Measurements from ENCODE around the gene DHX34. TPM values are rescaled to one million over a fixed set of nuclear protein-coding genes. Genes with fewer than 3 reads are reported as not detected.

Gene DHX34
- polyA plus RNA-seq, 2 donors: 9.4 to 15.6 TPM

- Histone ChIP-seq H3K4me1 (ENCODE audit: control insufficient read depth in 2 of 2, insufficient read depth in 2 of 2, low read length in 1 of 2) (peaks cover 4 to 19% of the 10 kb centered on the region in 2 donors), H3K36me3 (ENCODE audit: control insufficient read depth in 2 of 2, insufficient read depth in 2 of 2, low read length in 1 of 2) (no peaks in the 10 kb centered on the region), H3K4me3 (ENCODE audit: low read depth in 1 of 2, low read length in 2 of 2) (no peak overlapping the region), H3K27ac (ENCODE audit: low read depth in 2 of 2, low read length in 1 of 2) (no peak overlapping the region), H3K27me3 (ENCODE audit: control insufficient read depth in 1 of 2, insufficient read depth in 2 of 2, low read length in 2 of 2) (no peaks in the 10 kb centered on the region), H3K9me3 (ENCODE audit: control insufficient read depth in 2 of 2, insufficient read depth in 1 of 2, low read depth in 1 of 2, low read length in 1 of 2) (no peaks in the 10 kb centered on the region)
- 76 to 86% methylated on average over 18 of the region's 18 CpGs for WGBS, 2 donors
Observed at GRCh38 chr19:47432091-47432490, 83.0 kb downstream of the DHX34 start.

Other genes with a start within 250 kb of the DHX34 start
- gene ZC3H4, start 235.5 kb upstream of the DHX34 start, polyA plus RNA-seq: 10 to 100 TPM in 1 of 2 donors, 1 to 10 TPM in 1; 8.4 to 13.5 TPM
- gene SAE1, start 218.5 kb upstream of the DHX34 start, polyA plus RNA-seq: 10 to 100 TPM; 17.1 to 53.4 TPM
- 1 to 10 TPM; 1.4 to 1.8 TPM for gene BBC3, start 118.1 kb upstream of the DHX34 start, polyA plus RNA-seq
- gene CCDC9, start 92.8 kb upstream of the DHX34 start, polyA plus RNA-seq: 10 to 100 TPM; 12.9 to 22.2 TPM
- 1 to 10 TPM; 5.6 to 7.4 TPM for gene INAFM1, start 74.4 kb upstream of the DHX34 start, polyA plus RNA-seq
- gene C5AR1, start 39.5 kb upstream of the DHX34 start, polyA plus RNA-seq: under 1 TPM; 0.71 to 0.96 TPM
- under 1 TPM; 0.12 to 0.29 TPM for gene C5AR2, start 17.1 kb upstream of the DHX34 start, polyA plus RNA-seq
- gene MEIS3, start 70.2 kb downstream of the DHX34 start, polyA plus RNA-seq: 1 to 10 TPM; 4.4 to 4.7 TPM
- under 1 TPM; 0.16 to 0.29 TPM for gene SLC8A2, start 122.6 kb downstream of the DHX34 start, polyA plus RNA-seq
- 10 to 100 TPM; 10.8 to 17.2 TPM for gene KPTN, start 134.9 kb downstream of the DHX34 start, polyA plus RNA-seq
- 100 to 1,000 TPM; 106 to 110 TPM for gene NAPA, start 165.7 kb downstream of the DHX34 start, polyA plus RNA-seq
- gene ZNF541, start 223.8 kb downstream of the DHX34 start, polyA plus RNA-seq: under 1 TPM; 0.06 to 0.14 TPM

Data from esophagus (tissue), 2 donors.